GM19397 (cell line): ENCODE data around the gene NAA15.
"Not testable (repeated sequence)": the region's sequence is repeated elsewhere in the genome, so short reads cannot be mapped to it uniquely, and the experiment has no call there.

Experiments
- ATAC-seq: cut with Tn5 transposase; IDR thresholded peaks from one replicate; pipeline ENCODE4 v1.9.1; 2021; ENCODE audit warnings: mild to moderate bottlenecking, moderate library complexity; ENCODE audit not compliant: unreplicated experiment

Gene NAA15

DNA sequence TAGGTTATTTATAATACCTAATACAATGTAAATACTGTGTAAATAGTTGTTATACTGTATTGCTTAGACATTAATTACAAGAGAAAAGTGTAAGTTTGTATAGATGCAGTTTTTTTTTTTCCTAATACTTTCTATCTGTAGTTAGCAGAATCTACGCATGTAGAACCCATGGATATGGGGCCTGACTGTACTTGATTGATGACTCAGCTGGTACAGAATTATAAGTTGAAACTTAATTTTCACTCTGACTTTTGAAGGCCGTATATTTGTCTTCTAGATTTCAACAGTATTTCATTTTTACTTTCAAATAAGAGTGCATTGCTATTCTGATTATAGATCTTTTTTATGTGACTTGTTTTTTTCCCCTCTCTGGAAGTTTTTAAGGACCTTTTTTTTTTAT lies 31.7 kb downstream of the NAA15 start:
- ATAC-seq = no peak

DNA sequence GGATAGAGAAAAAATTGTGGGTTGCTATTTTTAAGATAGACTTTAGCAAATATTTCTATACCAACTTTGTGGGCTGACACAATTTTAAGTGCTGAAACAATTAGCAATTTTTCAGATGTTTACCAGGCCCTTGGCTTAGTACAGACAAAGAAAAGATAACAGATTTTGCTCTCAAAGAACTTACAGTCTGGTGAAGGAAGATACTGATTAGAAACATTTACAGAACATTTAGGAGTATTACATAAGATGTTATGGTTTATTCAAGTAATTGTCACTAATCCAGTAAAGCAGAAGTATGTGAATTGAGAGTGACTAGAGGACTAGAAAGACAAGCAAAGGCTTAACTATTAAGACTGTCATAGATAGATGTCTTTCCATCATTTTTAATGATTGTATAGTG lies 36.3 kb downstream of the NAA15 start:
- ATAC-seq = no peak

- no peak for ATAC-seq
These were observed 60.0 kb downstream of the NAA15 start for GRCh38 chr4:139361301-139361700.

- no peak for ATAC-seq
These were observed 66.3 kb downstream of the NAA15 start for GRCh38 chr4:139367421-139368090.

DNA sequence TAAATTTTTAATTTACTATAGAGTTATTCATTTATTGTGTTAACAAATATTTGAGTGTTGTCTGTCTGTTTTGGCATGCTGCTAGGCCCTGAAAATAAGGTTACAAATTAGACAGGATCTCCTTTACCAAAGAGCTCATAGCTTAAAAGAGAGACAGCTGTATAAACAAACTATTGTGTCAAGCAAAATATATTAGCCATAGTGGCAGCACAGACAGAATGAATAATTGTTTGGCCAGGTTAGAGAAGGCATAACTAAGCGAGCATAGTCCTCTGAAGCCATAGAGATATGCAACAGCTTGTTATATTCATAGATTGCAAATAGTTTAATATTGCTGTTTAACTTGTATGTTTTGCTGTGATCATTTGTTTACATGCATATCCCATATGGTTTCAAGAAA lies 67.7 kb downstream of the NAA15 start:
- ATAC-seq = no peak

DNA sequence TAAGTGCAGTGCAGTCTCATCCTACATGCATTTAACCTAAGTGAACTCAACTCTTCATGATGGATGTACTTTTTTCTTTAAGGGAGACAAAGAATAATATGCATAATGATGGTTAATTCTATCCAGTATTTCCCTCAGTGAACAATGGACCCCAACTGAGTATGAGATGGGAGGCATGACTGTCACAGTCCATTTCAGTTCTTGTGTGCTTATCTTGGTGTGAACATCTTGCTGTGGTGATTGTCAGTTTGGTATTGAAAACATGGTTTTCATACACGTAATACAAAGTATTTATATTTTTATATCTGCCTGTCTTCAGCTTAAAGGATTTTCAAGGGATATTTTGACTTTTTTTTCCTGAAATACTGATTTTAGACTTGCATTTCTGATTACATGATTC lies 72.9 kb downstream of the NAA15 start:
- no peak for ATAC-seq

DNA sequence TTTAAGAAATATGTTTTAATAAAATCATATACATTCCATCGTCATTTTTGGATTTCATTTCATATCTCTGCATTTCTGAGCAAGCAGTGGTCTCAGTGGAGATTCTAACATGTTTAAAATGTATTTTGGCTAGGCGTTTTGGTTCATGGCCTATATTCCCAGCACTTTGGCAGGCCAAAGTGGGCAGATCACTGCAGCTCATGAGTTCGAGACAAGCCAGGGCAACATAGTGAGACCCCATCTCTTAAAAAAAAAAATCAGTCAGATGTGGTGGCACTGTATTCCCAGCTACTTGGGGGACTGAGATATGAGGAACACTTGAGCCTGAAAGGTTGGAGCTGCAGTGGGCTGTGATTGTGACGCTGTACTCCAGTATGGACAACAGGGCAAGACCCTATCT lies 85.1 kb downstream of the NAA15 start:
- no peak for ATAC-seq

DNA sequence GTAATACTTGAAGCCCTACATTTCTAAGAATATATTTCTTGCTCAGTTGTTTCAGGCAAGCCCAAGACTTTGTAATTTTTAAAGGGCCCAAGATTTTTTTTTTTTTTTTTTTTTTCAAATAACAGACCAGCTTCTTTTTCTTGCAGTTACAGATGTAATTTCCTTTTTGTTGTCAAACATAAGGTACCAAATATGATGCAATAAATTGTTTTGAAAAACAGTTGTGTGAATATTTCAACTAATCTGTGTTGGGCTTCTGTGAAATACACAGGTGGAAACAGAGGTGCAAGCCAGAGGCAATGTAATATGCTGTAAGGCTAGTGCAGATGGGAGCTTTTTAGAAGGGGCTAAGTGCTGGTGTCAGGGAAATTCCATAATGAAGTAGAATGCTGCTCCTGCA lies 87.8 kb downstream of the NAA15 start:
- ATAC-seq = no peak

GRCh38 chr4:139389991-139390390 lies 88.7 kb downstream of the NAA15 start:
- no peak for ATAC-seq

GRCh38 chr4:139391731-139392130 lies 90.4 kb downstream of the NAA15 start:
- ATAC-seq = no peak

DNA sequence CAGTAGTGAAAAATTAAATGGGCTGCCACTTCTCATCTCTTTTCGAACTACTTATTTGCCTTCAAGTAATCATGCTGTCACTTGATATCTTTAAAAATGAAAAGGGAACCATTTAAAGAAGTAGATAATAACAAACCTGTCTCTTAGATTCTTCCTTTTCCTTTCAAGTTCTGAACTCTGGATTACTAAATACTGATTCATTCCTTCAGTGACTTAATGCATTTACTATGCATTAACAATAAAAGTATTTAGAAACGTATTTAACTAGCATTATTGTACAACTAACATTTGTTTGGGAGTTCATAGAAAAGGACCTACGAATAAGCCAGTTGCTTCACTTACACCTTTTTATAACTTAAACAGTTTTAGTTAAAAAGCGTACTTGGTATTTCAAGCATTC lies 91.5 kb downstream of the NAA15 start:
- ATAC-seq = no peak

DNA sequence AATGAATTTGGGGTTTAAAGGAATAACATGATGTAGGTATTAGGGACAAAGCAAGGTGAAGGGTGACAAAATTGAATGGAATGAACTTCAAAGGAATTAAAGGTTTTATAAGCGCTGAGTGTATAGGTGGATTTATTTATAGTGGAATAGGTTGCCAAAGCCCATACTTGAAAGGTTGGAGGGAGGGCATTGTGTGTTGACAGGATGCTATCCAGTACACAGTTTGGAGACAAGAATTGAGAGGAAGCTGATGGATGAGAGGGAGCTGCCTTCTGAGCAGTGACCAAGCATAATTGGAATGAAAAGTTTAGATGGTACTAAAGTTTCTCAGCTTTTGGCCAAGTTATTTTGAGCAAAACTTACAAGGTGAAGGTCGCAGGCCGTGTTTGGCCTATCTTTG lies 100.1 kb downstream of the NAA15 start:
- ATAC-seq = no peak

DNA sequence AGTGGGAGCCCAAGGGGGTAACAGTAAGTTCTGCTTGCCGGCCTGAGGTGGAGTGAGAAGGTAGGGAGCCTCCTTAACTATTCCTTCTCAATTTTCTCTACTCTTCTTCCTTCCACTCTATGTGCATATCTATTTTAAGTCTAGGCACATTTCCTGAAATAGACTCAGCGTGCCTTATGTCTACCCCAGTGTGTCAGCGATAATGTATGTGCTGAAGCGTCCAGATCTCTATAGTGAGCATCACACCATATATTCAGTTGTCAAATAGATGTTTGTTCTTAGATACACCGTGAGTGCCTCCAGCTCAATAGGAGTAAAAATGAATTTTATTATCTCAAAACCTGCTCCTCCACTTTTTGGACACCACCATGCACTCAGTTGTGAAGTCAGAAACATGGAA lies 101.1 kb downstream of the NAA15 start:
- no peak for ATAC-seq

GRCh38 chr4:139403462-139403861 lies 102.2 kb downstream of the NAA15 start:
- ATAC-seq = no peak

DNA sequence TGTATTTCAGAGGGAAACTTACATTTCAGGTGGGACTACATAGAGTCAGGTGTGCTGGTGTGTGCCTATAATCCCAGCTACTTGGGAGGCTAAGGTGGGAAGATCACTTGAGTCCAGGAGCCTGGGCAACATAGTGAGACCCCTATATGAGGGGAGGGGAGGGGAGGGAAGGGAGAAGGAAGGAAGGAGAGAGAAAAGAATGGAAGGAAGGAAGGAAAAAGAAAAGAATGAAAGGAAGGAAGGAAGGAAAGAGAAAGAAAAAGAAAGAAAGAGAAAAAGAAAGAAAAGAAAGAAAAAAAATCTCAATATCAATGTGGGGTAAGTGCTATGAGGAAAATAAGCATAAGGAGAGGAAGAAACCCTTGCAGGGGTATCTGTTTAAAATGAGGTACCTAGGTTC lies 109.0 kb downstream of the NAA15 start:
- no peak for ATAC-seq

DNA sequence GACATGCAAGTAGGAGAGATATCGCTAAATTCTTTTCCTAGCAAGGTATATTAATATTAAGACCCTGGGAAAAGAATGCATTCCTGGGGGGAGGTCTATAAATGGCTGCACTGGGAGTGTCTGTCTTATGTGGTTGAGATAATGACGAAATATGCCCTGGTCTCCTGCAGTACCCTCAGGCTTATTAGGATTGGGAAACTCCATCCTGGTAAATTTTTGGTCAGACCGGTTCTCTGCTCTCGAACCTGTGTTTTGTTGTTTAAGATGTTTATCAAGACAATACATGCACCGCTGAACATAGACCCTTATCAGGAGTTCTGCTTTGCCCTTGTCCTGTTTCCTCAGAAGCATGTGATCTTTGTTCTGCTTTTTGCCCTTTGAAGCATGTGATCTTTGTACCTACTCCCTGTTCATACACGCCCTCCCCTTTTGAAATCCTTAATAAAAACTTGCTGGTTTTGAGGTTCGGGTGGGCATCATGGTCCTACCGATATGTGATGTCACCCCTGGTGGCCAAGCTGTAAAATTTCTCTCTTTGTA lies 113.4 kb downstream of the NAA15 start:
- ATAC-seq = not testable (repeated sequence)

DNA sequence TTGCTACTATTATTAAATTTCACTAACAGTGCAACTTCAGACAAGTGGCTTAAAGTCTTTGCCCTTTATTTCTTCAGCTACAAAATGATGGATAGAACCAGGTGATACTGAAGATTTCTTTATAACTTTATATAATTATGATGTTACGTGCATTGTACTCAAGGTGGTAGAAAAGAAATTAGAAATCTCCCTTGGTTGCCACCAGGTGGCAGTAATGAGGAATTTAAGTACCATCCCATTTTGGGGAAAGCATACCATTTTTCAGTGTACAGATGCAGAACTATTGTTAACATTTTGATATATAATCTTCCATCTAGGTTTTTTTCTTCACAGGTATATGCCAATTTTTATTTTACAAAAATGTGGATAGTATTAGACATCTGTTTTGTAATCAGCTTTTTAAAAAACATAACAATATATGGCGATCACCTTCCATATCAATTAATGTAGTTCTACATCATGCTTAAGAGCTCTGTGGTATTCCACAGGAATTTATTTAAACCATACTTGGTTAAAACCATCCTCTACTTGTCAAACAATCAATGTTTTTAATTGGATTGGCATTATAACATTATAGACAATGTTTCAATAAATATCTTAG lies 114.9 kb downstream of the NAA15 start:
- ATAC-seq = no peak

- peak; percentile 80 for ATAC-seq
These were observed 118.1 kb downstream of the NAA15 start for GRCh38 chr4:139419388-139419914.

DNA sequence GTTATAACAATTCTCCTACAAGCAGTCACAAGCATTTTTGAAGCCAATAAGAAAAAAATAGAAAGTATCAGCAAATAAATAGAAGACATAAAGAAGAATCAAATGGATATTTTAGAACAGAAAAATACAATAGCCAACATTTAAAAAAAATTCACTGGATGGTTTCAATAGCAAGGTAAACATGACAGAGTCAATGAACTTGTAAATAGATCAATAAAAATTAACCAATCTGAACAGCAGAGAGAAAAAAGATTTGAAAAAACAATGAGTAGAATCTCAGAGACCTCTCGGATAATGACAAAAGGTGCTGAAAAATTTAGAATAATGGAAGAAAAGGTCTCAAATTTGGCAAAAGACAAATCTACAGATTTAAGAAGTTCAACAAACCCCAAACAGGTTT lies 119.3 kb downstream of the NAA15 start:
- ATAC-seq = no peak

GRCh38 chr4:139436122-139436521 lies 134.8 kb downstream of the NAA15 start:
- no peak for ATAC-seq

- no peak for ATAC-seq
These were observed 136.8 kb downstream of the NAA15 start for GRCh38 chr4:139438141-139438540.

DNA sequence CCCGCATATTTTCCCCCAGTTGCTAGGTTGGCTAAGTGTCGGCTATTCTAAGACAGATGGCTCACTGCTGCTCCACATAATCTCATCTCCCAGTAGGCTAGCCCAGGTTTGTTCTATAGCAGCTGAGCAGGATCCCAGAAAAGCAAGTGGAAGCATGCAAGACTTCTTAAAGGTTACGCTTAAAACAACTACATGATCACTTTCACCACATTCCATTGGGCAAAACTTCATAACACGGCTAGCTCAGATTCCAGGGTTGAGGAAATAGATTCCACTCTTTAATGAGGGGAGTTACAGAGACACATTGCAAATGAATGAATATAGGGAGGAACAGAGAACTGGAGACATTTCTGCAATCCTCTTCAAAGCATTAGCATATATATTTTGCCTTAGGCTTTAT lies 139.7 kb downstream of the NAA15 start:
- ATAC-seq = no peak
